ENCODE measurements around the gene MPLKIP. TPM values are rescaled to one million over a fixed set of nuclear protein-coding genes. Genes with fewer than 3 reads are reported as not detected.
"Not testable (repeated sequence)": the region's sequence is repeated elsewhere in the genome, so short reads cannot be mapped to it uniquely, and the experiment has no call there.

Gene MPLKIP
- total RNA-seq, 4 donors from 2014 or later: 19.1 to 27.9 (median 23.8) TPM

DNA sequence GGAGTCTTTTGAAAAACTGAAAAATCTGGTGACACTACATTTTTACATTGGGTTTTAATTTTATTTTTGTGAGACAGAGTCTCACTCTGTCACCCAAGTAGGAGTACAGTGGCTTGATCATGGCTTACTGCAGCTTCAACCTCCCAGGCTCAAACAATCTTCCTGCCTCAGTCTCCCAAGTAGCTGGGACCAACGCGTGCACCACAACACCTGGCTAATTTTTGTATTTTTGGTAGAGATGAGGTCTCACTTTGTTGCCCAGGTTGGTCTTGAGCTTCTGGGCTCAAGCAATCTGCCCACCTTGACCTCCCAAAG is 11.5 kb downstream of the MPLKIP start:
- Histone ChIP-seq H3K36me3 (no peaks in the 10 kb centered on the region), H3K4me3 (no peak overlapping the region), H3K4me1 (peaks cover 0 to 3% of the 10 kb centered on the region in 2 donors), H3K9me3 (no peaks in the 10 kb centered on the region), H3K27ac (no peak overlapping the region), H3K27me3 (no peaks in the 10 kb centered on the region)
- no peak for TF ChIP-seq POLR2A (IDR thresholded peaks at IDR 0.05)
- TF ChIP-seq, protein P1, sequence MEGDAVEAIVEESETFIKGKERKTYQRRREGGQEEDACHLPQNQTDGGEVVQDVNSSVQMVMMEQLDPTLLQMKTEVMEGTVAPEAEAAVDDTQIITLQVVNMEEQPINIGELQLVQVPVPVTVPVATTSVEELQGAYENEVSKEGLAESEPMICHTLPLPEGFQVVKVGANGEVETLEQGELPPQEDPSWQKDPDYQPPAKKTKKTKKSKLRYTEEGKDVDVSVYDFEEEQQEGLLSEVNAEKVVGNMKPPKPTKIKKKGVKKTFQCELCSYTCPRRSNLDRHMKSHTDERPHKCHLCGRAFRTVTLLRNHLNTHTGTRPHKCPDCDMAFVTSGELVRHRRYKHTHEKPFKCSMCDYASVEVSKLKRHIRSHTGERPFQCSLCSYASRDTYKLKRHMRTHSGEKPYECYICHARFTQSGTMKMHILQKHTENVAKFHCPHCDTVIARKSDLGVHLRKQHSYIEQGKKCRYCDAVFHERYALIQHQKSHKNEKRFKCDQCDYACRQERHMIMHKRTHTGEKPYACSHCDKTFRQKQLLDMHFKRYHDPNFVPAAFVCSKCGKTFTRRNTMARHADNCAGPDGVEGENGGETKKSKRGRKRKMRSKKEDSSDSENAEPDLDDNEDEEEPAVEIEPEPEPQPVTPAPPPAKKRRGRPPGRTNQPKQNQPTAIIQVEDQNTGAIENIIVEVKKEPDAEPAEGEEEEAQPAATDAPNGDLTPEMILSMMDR (IDR thresholded peaks at IDR 0.05 in 4 of 5, conservative IDR thresholded peaks at IDR 0.05 in 1 of 5): no peak
- DNase-seq: no peak
- in situ Hi-C loops (cut with MboI; ENCODE audit: low sequenced_read_pairs in 4 of 4): no loop called here
- no peak for ATAC-seq
- intact Hi-C loops (cut with DNase I; ENCODE audit: low total_unique reads): no loop called here

DNA sequence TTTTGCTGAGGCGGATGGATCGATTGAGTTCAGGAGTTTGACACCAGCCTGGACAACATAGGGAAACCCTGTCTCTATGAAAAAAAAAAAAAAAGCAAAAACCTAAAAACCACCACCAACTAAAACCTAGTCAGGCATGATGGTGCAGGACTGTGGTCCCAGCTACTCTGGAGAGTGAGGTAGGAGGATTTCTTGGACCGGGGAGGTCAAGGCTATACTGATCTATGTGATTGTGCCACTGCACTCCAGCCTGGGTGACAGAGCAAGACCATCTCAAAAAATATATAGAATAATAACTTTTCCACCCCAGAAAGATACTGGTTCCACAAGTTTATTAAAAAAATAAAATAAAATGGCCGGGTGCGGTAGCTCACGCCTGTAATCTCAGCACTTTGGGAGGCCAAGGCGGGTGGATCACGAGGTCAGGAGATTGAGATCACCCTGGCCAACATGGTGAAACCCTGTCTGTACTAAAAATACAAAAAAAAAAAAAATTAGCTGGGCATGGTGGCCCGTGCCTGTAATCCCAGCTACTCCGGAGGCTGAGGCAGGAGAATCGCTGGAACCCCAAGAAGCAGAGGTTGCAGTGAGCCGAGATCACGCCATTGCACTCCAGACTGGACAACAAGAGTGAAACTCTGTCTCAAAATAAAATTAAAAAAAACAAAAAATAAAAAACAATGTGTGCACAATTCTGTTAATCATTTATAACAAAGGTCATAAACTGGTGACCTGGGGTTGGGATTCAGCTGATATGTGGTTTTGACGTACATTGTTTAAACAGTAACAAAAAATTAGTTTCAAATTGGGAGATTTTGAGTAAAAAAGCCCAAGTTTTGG is 12.1 kb downstream of the MPLKIP start:
- H3K27me3 ChIP-seq; intact Hi-C loops (cut with DNase I; ENCODE audit: low total_unique reads); ATAC-seq; H3K4me3 ChIP-seq; in situ Hi-C loops (cut with MboI; ENCODE audit: low sequenced_read_pairs in 4 of 4); H3K27ac ChIP-seq; DNase-seq; H3K9me3 ChIP-seq; H3K36me3 ChIP-seq; H3K4me1 ChIP-seq: not testable (repeated sequence)

DNA sequence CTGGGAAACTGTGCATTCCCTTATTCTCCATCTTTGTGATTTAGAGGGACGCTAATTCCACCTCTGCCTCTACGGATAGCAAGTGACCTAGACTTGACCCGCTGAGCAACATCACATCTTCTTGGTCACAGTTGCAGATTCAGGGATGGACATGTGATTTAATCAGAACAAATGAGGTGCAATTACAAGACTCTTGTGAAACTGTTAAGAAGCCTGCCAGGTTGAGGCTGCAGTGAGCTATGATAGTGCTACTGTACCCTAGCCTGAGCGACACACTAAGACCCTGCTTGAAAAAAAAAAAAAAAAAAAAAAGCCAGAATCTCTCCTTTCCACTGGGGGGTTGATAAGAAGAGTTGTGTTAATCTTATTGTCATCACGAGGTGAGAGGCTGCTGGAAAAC is 14.4 kb downstream of the MPLKIP start:
- no peaks in the 10 kb centered on the region for H3K36me3 ChIP-seq
- TF ChIP-seq, protein P1 (IDR thresholded peaks at IDR 0.05 in 4 of 5, conservative IDR thresholded peaks at IDR 0.05 in 1 of 5): no peak
- TF ChIP-seq POLR2A (IDR thresholded peaks at IDR 0.05): no peak
- in situ Hi-C loops (cut with MboI; ENCODE audit: low sequenced_read_pairs in 4 of 4): no loop called here
- intact Hi-C loops (cut with DNase I; ENCODE audit: low total_unique reads): no loop called here
- DNase-seq: no peak
- no peaks in the 10 kb centered on the region for H3K4me1 ChIP-seq
- no peaks in the 10 kb centered on the region for H3K27me3 ChIP-seq
- no peak for ATAC-seq
- no peak overlapping the region for H3K27ac ChIP-seq
- no peak overlapping the region for H3K4me3 ChIP-seq
- no peaks in the 10 kb centered on the region for H3K9me3 ChIP-seq

DNA sequence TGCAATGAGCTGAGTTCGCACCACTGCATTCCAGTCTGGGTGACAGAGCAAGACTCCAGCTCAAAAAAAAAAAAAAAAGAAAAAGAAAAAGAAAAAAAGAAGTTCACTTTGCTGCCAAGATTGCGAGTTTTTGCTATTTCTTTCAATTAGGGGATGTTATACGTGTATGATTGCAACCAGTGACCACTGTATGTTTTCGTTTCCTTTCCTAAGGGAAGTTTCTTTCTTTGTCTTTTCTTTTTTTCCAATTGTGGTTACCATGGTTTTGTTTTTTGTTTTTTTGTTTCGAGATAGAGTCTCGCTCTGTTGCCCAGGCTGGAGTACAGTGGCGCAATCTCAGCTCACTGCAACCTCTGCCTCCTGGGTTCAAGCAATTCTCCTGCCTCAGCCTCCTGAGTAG is 16.2 kb downstream of the MPLKIP start:
- H3K4me1 ChIP-seq; H3K36me3 ChIP-seq; H3K27ac ChIP-seq; H3K9me3 ChIP-seq; H3K27me3 ChIP-seq; ATAC-seq; DNase-seq; intact Hi-C loops (cut with DNase I; ENCODE audit: low total_unique reads); in situ Hi-C loops (cut with MboI; ENCODE audit: low sequenced_read_pairs in 4 of 4); H3K4me3 ChIP-seq: not testable (repeated sequence)

DNA sequence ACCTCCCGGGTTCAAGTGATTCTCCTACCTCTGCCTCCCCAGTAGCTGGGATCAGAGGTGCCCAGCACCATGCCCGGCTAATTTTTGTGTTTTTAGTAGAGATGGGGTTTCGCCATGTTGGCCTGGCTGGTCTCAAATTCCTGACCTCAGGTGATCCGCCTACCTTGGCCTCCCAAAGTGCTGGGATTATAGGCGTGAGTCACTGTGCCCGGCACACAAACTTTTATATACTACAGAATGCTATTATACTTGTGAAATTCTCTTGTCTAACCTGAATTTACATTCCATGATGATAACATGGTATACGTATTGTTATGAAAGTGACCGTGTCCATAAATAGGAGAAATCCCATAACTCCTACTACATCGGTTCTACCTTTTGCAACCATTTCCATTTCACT is 17.2 kb downstream of the MPLKIP start:
- H3K4me1 ChIP-seq; in situ Hi-C loops (cut with MboI; ENCODE audit: low sequenced_read_pairs in 4 of 4): not testable (repeated sequence)

DNA sequence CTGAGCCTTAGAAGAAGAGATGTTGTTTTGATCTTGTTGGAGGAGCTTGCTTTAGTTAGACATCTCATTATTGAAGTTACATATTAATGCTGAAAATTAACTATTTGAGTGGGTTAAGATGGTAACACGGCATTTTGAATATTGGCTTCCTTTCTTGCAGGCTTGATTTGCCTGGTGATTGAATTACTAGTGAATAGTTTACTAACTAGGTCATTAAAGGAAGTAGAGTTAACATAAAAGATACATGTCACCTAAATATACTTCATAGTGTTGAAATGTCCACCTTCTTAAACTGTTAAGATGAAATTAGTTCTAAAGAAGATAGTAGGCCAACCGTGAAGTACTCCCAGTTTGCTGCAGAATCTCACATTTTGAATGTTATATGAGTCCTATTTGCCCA is 18.5 kb downstream of the MPLKIP start:
- DNase-seq: no peak
- TF ChIP-seq POLR2A (IDR thresholded peaks at IDR 0.05): no peak
- TF ChIP-seq, protein P1 (IDR thresholded peaks at IDR 0.05 in 4 of 5, conservative IDR thresholded peaks at IDR 0.05 in 1 of 5): no peak
- ATAC-seq: no peak
- Histone ChIP-seq H3K9me3 (no peaks in the 10 kb centered on the region), H3K27ac (no peak overlapping the region), H3K36me3 (no peaks in the 10 kb centered on the region), H3K4me3 (no peak overlapping the region), H3K27me3 (no peaks in the 10 kb centered on the region), H3K4me1 (no peaks in the 10 kb centered on the region)
- in situ Hi-C loops (cut with MboI; ENCODE audit: low sequenced_read_pairs in 4 of 4) (no loop called here), intact Hi-C loops (cut with DNase I; ENCODE audit: low total_unique reads) (no loop called here)

More for the DNA sequence above, 17.2 kb downstream of the MPLKIP start:
- DNase-seq; intact Hi-C loops (cut with DNase I; ENCODE audit: low total_unique reads); H3K9me3 ChIP-seq; H3K4me3 ChIP-seq; H3K36me3 ChIP-seq; ATAC-seq; H3K27ac ChIP-seq; H3K27me3 ChIP-seq: not testable (repeated sequence)

Measured in gastrocnemius medialis (tissue), 4 donors.